ENCODE measurements around the gene MYH9.

MYH9 gene

GRCh38 chr22:36318442-36318841 is 69.3 kb downstream of the MYH9 start:
- no peak overlapping the region for H3K4me3 ChIP-seq (ENCODE audit: low read depth, low read length)
- no peak for TF ChIP-seq CTCF (IDR thresholded peaks at IDR 0.05; ENCODE audit: low read depth, low read length)

- TF ChIP-seq CTCF (IDR thresholded peaks at IDR 0.05; ENCODE audit: low read depth, low read length), result no peak
- H3K4me3 ChIP-seq (ENCODE audit: low read depth, low read length), result no peak overlapping the region
Observed at GRCh38 chr22:36317658-36318271, 70.0 kb downstream of the MYH9 start.

- H3K4me3 ChIP-seq (ENCODE audit: low read depth, low read length), result no peak overlapping the region
- no peak for TF ChIP-seq CTCF (IDR thresholded peaks at IDR 0.05; ENCODE audit: low read depth, low read length)
Observed at GRCh38 chr22:36316419-36316818, 71.3 kb downstream of the MYH9 start.

- no peak overlapping the region for H3K4me3 ChIP-seq (ENCODE audit: low read depth, low read length)
- TF ChIP-seq CTCF (IDR thresholded peaks at IDR 0.05; ENCODE audit: low read depth, low read length), result no peak
Observed at GRCh38 chr22:36315325-36315724, 72.4 kb downstream of the MYH9 start.

GRCh38 chr22:36311386-36312085 is 76.2 kb downstream of the MYH9 start:
- H3K4me3 ChIP-seq (ENCODE audit: low read depth, low read length), result no peak overlapping the region
- TF ChIP-seq CTCF (IDR thresholded peaks at IDR 0.05; ENCODE audit: low read depth, low read length), result no peak

- TF ChIP-seq CTCF (IDR thresholded peaks at IDR 0.05; ENCODE audit: low read depth, low read length), result no peak
- no peak overlapping the region for H3K4me3 ChIP-seq (ENCODE audit: low read depth, low read length)
Observed at GRCh38 chr22:36308880-36309279, 78.9 kb downstream of the MYH9 start.

GRCh38 chr22:36306227-36306626 is 81.5 kb downstream of the MYH9 start:
- TF ChIP-seq CTCF (IDR thresholded peaks at IDR 0.05; ENCODE audit: low read depth, low read length), result no peak
- no peak overlapping the region for H3K4me3 ChIP-seq (ENCODE audit: low read depth, low read length)
